Right renal cortex interstitium (tissue), 3 donors: Measurements from ENCODE around the gene KSR1. TPM values are rescaled to one million over a fixed set of nuclear protein-coding genes. Genes with fewer than 3 reads are reported as not detected.
"Not testable (repeated sequence)": the region's sequence is repeated elsewhere in the genome, so short reads cannot be mapped to it uniquely, and the experiment has no call there.

Source experiments
- DNase-seq, 3 donors: peaks; one replicate each; pipeline ENCODE4 v3.0.0-alpha.2; 2013; ENCODE audit warnings: low read depth in 3 of 3, low spot score in 2 of 3
- polyA plus RNA-seq, 3 donors: library from polyadenylated mRNA; unstranded; fragments of 120-200 nt; gene quantifications; one replicate each; pipeline ENCODE4 v1.2.1, GENCODE V29; 2013; ENCODE audit not compliant: insufficient read length in 3 of 3

KSR1 gene
- polyA plus RNA-seq, 3 donors = 35.8 to 42.9 (median 41.6) TPM

DNA sequence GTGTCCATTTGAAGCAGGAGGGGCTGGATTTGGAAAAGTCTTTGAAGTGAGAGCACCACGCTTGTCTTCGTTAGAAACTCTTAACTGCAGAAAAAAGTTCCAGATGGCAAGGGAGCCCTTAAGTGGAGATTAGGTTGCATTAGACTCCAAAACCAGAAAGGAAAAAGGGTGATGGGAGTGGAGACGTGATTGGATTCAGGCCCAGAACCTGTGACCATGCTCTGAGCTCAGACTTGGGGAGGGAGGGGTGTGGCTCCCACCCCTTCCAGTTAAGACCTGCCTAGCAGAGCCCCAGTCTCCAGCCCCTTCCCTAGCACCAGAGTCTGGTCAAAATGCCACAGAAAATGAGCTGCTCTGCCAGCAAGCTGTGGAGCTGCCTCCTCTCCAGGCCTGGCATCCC is 168.3 kb downstream of the KSR1 start:
- no peak for DNase-seq

GRCh38 chr17:27625856-27626255 is 169.6 kb downstream of the KSR1 start:
- no peak for DNase-seq

- DNase-seq = no peak
Measured at GRCh38 chr17:27627514-27627913, 171.3 kb downstream of the KSR1 start.

- no peak for DNase-seq
Measured at GRCh38 chr17:27628376-27628775, 172.1 kb downstream of the KSR1 start.

DNA sequence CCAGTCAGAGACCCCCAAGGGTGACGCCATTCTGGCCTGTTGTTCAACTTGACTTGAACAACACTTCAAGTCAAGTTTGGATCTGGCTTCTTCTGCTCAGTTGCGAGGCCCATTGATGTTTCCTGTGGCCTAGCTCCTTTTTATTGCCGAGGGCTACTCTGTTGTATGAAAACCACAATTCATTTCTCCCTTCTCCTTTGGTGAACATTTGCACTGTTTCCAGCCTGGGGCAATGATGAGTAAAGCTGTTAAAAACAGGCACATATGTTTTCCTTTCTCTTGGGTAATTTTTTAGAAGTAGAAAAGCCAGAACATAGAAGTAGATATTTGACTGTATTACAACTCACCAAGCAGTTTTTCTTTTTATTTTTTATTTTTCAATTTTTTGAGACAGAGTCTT is 173.0 kb downstream of the KSR1 start:
- not testable (repeated sequence) for DNase-seq

GRCh38 chr17:27630607-27631410 is 174.6 kb downstream of the KSR1 start, which contains the start of gene LGALS9:
LGALS9 (plus strand) TSS chr17:27631188; CDS start chr17:27631266, 78 bp downstream.
- DNase-seq = no peak

DNA sequence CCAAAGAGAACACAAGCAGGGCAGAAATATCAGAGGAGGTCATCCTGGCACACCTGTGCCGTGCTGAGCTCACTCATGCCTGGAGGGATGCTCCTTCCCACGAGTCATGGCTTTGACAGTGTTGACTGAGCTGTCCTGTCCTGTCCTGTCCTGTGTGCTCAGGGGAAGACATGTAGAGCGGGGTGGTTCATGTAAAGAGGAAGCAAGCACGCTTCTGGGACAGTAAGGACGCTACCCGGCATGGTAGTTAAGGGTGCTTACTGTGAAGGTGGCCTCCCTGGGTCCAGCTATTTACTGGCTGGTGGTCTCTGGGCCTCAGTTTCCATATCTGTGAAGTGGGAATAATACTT is 175.1 kb downstream of the KSR1 start:
- DNase-seq = no peak

DNA sequence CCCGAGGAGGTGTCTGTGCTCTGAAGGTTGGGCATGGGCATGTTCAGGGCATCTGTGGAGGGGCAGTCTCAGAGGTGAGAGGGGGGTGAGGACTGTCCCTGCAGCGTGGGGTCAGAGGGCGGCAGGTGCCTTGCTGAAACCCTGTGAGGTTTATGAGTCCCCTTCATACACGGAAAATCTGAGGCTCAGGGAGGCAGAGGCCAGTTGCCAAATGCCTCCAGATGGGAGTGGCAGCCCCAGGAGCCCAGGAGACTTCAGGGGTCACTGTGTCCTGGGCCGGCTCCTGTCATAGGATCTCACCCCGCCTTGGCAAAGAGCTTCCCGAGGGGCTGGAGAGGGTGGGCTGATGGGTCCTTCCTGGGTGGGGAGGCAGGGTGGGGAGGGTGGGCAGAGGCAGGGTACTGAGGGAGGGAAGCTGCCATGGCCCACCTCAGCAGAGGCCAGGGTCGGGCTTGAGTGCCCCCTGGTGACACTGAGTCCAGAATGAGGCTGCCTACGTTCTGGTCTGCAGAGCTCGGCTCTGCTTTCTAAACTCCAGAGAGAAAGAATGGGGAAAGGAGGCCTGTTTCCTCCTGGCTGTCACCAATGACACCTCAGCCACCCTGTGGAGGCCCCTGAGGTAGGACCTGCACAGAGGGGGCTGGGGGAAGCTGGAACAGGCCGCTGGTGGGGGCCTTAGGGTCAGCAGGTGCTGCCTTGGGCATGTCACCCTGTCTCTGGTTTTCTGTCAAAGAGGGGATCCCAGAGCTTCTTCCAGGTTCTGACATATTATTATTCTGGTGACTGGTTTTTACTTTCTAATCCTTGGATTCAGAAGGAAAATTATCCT is 175.9 kb downstream of the KSR1 start:
- DNase-seq = no peak

- DNase-seq = not testable (repeated sequence)
Measured at GRCh38 chr17:27632766-27633165, 176.5 kb downstream of the KSR1 start.

DNA sequence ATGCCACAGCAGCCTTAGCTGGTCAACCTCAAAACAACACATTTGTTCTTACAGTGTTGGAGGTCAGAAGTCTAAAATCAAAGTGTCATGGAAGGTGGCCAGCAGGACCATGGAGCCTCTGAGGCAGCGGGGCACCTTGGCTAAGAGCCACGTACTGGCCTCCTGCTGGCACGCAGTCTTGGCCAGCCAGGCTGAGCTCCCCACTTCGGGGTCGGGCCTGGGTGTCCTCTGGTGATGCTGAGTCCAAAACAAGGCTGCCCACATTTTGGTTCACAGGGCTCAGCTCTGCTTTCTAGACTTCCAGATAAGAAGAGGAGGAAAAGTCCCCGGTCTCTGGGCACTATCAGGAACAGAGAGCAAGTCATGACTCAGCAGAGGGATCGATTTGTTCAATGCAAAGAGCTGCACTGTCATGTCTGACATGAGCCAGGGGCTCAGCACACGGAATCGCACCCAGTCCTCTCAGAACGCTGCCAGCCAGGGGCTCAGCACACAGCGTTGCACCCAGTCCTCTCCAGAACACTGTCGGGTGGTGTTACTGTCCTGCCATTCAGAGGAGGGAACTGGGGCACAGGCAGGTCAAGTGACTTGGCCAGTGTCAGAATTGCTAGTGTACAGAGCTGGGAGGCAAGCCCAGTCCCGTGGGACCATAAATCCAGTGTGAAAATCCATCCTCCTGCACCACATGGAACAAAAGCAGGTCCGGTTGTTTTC is 177.2 kb downstream of the KSR1 start:
- DNase-seq = no peak

DNA sequence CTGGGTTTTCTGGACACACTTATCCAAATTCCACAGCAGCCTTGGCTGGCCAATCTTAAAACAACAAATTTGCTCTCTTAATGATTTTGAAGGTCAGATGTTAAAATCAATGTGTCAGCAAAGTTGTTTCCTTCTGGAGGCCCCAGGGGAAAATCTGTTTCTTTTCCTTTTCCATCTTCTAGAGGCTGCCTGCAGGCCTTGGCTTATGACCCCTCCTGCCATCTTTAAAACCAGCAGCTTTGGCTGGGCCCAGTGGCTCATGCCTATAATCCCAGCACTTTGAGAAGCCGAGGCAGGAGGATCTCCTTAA is 177.7 kb downstream of the KSR1 start:
- no peak for DNase-seq

DNA sequence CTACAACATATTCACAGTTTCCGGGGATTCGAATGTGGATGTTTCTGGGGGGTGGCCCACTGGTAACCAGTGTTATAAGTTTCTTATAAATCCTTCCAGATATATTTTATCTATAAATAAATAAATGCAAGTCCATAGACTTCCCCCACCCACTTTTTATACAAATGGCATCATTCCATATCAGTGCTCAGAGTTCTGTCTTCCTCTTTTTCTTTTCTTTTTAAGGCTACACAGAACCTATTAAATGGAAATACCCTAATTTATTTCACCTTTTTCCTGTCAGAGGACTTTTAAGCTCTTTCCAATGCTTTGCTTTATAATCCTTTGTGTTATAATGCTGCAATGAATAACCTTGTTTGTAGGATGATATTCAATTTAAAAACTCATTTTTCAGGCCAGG is 178.5 kb downstream of the KSR1 start:
- DNase-seq = no peak

GRCh38 chr17:27635275-27635823 is 179.1 kb downstream of the KSR1 start:
- DNase-seq = no peak

GRCh38 chr17:27636005-27636520 is 179.8 kb downstream of the KSR1 start:
- DNase-seq = not testable (repeated sequence)

GRCh38 chr17:27637818-27638217 is 181.6 kb downstream of the KSR1 start:
- DNase-seq = not testable (repeated sequence)

DNA sequence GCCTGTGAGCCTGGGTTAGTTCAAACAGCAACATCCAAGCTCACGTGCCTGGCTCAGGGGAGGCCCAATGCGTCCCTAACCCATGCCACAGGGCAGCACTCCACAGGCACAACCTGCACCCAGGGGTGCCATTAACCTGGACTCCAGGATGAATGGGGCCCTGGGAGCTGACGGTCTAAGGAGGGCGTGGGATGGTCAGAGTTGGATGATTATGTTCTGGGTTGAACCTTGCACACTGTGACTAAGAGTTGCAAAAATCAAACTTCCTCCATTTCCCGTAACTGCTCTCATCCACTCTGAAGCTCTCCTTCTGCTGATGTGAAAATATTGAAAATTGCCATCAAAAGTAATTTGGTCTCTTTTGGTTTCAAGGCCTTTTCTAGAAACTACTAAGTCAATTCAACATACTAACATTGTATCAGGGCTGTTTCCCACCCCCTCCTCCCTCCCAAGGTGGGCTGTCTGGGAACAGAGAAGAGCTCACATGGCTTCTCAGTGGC is 182.2 kb downstream of the KSR1 start:
- DNase-seq = not testable (repeated sequence)

GRCh38 chr17:27640790-27641189 is 184.5 kb downstream of the KSR1 start:
- DNase-seq = no peak

DNA sequence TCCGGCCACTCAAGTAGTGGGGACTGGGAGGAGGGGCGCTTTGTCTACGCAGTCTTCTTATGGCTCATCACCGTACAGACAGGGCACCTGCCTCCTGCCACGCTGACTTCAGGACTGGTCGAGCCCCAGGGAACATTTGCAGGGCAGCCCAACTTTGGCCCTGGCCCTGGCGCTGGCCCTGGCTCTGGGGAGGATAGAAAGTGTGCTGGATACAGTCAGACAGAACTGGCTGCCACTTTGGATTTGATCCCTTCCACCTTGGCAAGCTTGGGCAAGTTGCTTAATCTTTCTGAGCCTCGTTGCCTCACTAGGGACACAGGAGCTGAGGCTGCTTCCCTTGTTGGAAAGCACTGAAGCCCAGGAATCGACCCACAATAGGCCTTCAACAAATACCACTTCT is 188.3 kb downstream of the KSR1 start:
- DNase-seq = no peak

DNA sequence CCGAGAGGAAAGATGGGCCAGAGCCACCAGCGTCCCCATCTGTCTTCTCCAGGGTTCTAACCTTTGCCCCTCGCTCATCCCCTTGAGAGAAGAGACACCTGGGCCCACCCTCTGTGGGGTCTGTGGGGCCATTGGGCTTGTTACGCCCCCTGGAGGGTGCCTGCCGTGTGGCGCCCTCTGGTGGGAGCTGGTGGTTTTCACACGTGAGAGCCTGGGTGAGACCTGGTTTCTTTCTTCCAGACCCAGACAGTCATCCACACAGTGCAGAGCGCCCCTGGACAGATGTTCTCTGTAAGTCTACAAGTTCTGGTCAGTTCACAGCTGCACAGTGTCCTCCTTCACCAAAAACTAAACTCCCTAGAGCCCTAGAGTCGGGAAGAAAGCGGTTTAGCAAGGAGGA is 189.4 kb downstream of the KSR1 start:
- not testable (repeated sequence) for DNase-seq

- DNase-seq = no peak
Measured at GRCh38 chr17:27646232-27646631, 190.0 kb downstream of the KSR1 start.

GRCh38 chr17:27647765-27648164 is 191.5 kb downstream of the KSR1 start:
- no peak for DNase-seq
